GM21381 (cell line): ENCODE results near the gene ITK.

Experiments
- ATAC-seq: cut with Tn5 transposase; IDR thresholded peaks from one replicate; pipeline ENCODE4 v1.9.1; 2021; ENCODE audit warnings: mild to moderate bottlenecking, moderate library complexity; ENCODE audit not compliant: unreplicated experiment

Gene ITK

GRCh38 chr5:157180374-157181264, at the start of gene ITK:
Gene ITK, plus strand, starts transcription at chr5:157180840. Its CDS starts 138 bp downstream, at chr5:157180978.
- ATAC-seq, result no peak

GRCh38 chr5:157130925-157131324, 49.7 kb upstream of the ITK start:
- ATAC-seq, result no peak

GRCh38 chr5:157132281-157132612, 48.4 kb upstream of the ITK start:
- ATAC-seq, result no peak

- no peak for ATAC-seq
These were observed 42.9 kb upstream of the ITK start for GRCh38 chr5:157137691-157138090.

- peak; percentile 99 for ATAC-seq
These were observed 38.1 kb upstream of the ITK start, which contains the start of gene MED7 for GRCh38 chr5:157142317-157143126. Gene MED7, minus strand, starts transcription at chr5:157142865. Its CDS starts 3,434 bp downstream, at chr5:157139431.

GRCh38 chr5:157143127-157143971, 37.3 kb upstream of the ITK start:
- peak; percentile 39 for ATAC-seq

- peak; percentile 73 for ATAC-seq
These were observed 31.7 kb upstream of the ITK start for GRCh38 chr5:157148734-157149615.

GRCh38 chr5:157150995-157151394, 29.6 kb upstream of the ITK start:
- ATAC-seq, result no peak

GRCh38 chr5:157155297-157155696, 25.3 kb upstream of the ITK start:
- ATAC-seq, result no peak

GRCh38 chr5:157157293-157157891, 23.2 kb upstream of the ITK start:
- ATAC-seq, result no peak

- no peak for ATAC-seq
These were observed 21.4 kb upstream of the ITK start for GRCh38 chr5:157159209-157159751.

- ATAC-seq, result no peak
These were observed 20.6 kb upstream of the ITK start for GRCh38 chr5:157160001-157160400.

- no peak for ATAC-seq
These were observed 18.6 kb upstream of the ITK start for GRCh38 chr5:157161996-157162395.

- ATAC-seq, result no peak
These were observed 17.6 kb upstream of the ITK start for GRCh38 chr5:157162919-157163510.

GRCh38 chr5:157164521-157164920, 16.1 kb upstream of the ITK start:
- ATAC-seq, result no peak

GRCh38 chr5:157165261-157165660, 15.4 kb upstream of the ITK start:
- ATAC-seq, result no peak

- ATAC-seq, result no peak
These were observed 15.0 kb upstream of the ITK start for GRCh38 chr5:157165668-157166067.

- no peak for ATAC-seq
These were observed 14.1 kb upstream of the ITK start, which contains the start of gene GARIN3 for GRCh38 chr5:157166214-157167213. Gene GARIN3, minus strand, starts transcription at chr5:157166264. Its CDS starts 96 bp downstream, at chr5:157166168.
